Measurements from ENCODE around the gene PROZ.

PROZ gene

GRCh38 chr13:113142876-113143275, 15.6 kb upstream of the PROZ start:
- no peak for DNase-seq

GRCh38 chr13:113143466-113144254, 14.8 kb upstream of the PROZ start:
- no peak for DNase-seq

- DNase-seq = no peak
These were observed 14.2 kb upstream of the PROZ start for GRCh38 chr13:113144255-113144629.

GRCh38 chr13:113145496-113145895, 13.0 kb upstream of the PROZ start:
- DNase-seq = no peak

- DNase-seq = no peak
These were observed 12.4 kb upstream of the PROZ start for GRCh38 chr13:113145911-113146598.

GRCh38 chr13:113146750-113147149, 11.7 kb upstream of the PROZ start:
- DNase-seq = no peak

GRCh38 chr13:113147206-113147605, 11.2 kb upstream of the PROZ start:
- DNase-seq = no peak

- DNase-seq = no peak
These were observed 10.0 kb upstream of the PROZ start for GRCh38 chr13:113148407-113148806.

- DNase-seq = no peak
These were observed 9.4 kb upstream of the PROZ start for GRCh38 chr13:113148940-113149503.

GRCh38 chr13:113149711-113150549, 8.5 kb upstream of the PROZ start:
- DNase-seq = no peak

- no peak for DNase-seq
These were observed 7.7 kb upstream of the PROZ start for GRCh38 chr13:113150550-113151365.

- DNase-seq = no peak
These were observed 6.4 kb upstream of the PROZ start for GRCh38 chr13:113151745-113152690.

- no peak for DNase-seq
These were observed 5.8 kb upstream of the PROZ start for GRCh38 chr13:113152691-113152983.

- no peak for DNase-seq
These were observed 5.3 kb upstream of the PROZ start for GRCh38 chr13:113152984-113153809.

GRCh38 chr13:113153810-113154748, 4.4 kb upstream of the PROZ start:
- DNase-seq = no peak

GRCh38 chr13:113155201-113155600, 3.2 kb upstream of the PROZ start:
- no peak for DNase-seq

GRCh38 chr13:113155982-113156655, 2.3 kb upstream of the PROZ start:
- no peak for DNase-seq

- DNase-seq = no peak
These were observed 1.1 kb upstream of the PROZ start for GRCh38 chr13:113157206-113157928.

Measured in DMS 273 treated with DMSO at 0.1 percent for 48 hours (cell line).